HG03060 (cell line): ENCODE results near the gene HACE1.
A peak's percentile ranks its signal among the peaks of the same experiment; 100 is the strongest.
"Not testable (repeated sequence)": the region's sequence is repeated elsewhere in the genome, so short reads cannot be mapped to it uniquely, and the experiment has no call there.

Experiments used
- ATAC-seq: cut with Tn5 transposase; IDR thresholded peaks from one replicate; pipeline ENCODE4 v1.9.1; 2021; ENCODE audit warnings: low read depth, moderate number of reproducible peaks; ENCODE audit not compliant: unreplicated experiment

The HACE1 gene

DNA sequence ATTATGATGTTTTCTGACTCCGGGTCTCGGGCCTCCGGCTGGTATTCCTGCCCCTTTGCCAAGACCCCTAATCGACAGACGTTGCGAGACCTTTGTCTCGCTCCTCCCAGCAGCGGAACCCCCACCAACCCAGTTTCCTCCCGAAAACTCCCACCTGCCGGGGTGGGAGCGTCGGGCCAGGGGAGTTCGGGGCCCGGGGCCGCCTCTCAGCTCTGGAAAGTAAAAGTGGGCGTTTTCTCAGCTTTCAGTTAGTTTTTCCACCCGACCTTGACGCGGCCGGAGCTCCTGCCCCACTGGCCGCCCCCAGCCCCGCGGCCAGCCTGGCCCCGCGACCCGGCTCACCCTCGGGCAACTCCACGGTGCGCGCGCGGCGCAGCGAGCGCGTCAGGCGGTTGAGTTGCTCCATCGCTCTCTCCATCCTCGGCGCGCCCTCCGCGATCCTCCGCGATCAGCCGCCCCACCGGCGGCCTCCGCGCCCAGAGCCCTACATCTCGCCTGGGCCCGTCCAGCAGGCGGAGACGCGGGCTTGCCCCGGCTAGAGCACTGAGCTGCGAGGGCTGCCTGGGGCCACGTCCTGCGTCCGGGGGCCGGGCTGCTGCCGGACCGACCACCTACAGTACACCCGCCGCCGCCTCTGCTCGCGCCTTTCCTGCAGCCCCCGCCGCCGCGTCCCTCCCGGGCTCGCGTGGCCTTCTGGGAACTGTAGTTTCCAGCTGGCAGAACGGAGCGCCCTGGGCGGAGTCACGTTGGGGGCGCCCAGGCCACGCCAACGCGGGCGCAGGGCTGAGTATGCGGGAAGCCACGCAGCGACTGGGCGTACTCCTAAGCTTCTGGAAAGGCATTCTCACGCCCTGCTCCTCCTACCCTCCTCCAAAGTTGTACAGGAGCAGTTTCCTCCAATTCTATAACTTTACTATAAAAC is at the start of gene HACE1:
TSS of gene HACE1 (minus strand) at position 695 of the 922 bp plus-strand sequence. CDS start at position 418, 277 bp downstream.
- peak; percentile 96 for ATAC-seq

DNA sequence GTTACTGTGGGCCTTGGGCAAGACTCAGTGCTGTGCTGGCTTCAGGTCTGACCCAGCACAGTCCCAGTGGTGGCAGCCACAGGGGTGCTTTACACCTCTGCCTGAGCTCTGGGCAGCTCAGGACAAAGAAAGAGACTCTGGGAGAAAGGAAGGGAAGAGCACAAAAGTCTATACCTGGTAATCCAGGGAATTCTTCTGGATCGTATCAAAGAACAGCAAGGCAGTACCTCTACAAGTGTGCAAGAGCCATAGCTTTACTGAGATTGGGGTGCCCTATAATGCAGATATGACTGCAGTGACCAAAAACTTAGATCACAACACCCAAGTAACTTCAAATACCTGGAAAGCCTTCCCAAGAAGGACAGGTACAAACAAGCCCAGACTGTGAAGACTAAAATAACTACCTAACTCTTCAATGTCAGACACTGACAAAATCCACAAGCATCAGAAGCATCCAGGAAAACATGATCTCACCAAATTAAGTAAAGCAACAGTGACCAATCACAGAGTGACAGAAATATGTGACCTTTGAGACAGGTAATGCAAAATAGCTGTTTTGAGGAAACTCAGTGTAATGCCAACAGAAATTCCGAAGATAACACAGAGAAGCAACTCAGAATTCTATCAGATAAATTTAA is 49.3 kb upstream of the HACE1 start:
- no peak for ATAC-seq

GRCh38 chr6:104908031-104908887 is 48.5 kb upstream of the HACE1 start:
- ATAC-seq: no peak

DNA sequence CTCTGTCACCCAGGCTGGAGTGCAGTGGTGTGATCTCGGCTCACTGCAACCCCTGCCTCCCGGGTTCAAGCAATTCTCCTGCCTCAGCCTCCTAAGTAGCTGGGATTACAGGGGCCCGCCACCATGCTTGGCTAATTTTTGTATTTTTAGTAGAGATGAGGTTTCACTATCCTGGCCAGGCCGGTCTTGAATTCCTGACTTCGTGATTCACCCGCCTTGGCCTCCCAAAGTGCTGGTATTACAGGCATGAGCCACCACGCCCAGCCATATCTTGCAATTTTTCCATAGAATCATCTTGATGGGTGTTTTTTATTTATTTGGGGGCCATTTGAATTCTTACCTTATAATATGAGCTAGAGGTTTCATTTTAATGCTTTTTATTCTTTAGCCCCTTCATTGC is 39.2 kb upstream of the HACE1 start:
- ATAC-seq: not testable (repeated sequence)

- no peak for ATAC-seq
These were observed 37.2 kb upstream of the HACE1 start for GRCh38 chr6:104896914-104897313.

DNA sequence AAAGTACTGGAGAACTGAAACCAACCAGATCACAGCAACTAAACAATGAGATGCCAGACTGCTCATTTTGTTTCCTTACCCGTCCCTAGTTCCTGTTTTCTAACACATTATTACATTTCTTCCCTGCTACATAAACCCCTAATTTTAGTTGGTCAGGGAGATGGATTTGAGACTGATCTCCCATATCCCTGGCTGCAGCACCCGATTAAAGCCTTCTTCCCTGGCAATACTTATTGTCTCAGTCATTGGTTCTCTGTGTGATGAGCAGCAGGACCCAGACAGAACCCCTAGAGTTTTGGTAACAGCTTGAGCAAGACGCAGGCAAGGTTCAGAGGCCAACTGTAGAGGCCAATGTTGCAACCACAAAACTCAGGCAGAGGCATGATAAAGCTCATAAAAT is 28.3 kb upstream of the HACE1 start:
- ATAC-seq: no peak

DNA sequence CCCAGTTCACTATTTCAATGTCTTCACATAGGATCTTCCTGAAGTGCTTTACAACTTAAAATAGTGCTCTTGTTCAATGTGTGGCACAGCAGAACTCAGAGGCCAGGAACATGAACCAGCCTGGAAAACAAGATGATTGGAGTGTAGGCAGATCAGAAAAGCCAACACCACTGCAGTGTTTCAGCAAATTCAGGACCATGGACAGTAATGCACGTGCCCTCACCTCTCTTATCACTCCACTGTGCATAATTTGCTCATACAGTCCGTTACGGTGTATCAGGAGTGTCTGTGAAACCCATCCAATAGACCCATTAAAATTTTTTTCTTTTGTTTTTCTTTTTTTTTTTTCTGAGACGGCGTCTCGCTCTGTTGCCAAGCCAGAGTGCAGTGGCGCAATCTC is 27.6 kb upstream of the HACE1 start:
- ATAC-seq: no peak

GRCh38 chr6:104885518-104886043 is 25.9 kb upstream of the HACE1 start:
- ATAC-seq: no peak

GRCh38 chr6:104884867-104885517 is 25.3 kb upstream of the HACE1 start:
- ATAC-seq: no peak

DNA sequence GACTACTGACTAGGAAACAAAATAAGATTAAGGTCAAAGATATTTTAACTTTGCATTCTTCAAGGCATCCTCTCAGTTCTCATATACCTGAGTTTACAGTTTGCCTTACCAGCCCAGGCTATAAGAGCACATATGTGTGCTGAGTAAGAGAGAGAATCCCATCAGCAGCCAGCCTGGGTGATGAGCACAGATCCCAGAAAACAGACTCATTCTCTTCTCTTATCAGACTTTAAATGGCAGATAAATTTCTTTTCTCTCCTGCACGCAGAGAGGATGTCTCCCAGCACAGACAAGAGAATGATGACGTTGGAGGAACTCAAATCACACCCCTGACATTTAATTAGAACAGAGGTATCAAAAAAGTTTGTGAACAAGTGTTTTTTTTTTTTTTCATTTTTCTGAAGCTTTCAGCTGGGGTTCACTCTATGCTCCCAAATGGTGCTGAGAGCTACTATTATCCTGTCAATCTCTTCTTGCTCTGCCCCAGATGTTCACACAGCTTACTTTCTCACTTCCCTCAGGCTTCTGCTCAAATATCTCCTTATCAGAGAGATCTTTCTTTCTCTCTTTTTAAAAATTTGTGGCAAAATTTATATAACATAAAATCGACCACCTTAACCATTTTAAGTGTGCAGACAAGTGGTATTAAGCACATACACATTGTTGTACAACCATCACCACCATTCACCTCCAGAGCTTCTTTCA is 22.4 kb upstream of the HACE1 start:
- ATAC-seq: no peak

DNA sequence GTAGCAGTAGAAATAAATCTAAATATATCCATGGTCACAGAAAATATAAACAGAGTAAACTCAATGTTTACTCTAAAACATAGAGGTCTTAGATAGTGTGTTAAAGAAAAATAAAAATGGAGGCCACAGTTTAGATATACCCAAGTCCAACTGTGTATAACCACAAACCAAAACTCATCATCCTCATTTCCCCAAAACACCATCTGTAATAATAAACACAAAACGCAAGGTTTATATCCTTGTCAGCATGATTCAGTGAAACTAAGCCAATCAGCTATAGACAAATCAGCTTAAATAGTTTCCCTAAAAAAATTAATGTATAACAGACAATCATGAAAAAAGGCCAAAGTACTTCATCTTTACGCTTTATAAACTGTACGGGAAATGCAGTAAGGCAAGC is 2.7 kb upstream of the HACE1 start:
- no peak for ATAC-seq

DNA sequence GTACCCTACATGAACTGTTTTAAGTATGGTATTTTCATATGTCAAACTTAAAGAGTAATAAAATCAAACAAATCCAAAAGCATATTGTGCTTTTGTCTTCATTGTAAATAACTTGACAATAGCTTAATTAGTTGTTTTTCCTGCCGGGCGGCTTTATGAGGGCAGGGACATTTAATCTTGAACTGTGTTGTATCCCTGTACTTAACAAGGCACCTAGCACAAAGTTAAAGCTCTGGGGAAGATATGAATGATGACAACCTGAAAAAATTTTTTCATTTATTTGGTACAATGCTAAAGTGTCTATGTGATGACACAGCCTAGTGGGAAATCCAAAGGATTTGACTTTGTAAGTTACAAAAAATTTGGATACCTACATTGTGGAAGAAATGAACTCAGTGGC is 502 bp upstream of the HACE1 start:
- ATAC-seq: no peak

DNA sequence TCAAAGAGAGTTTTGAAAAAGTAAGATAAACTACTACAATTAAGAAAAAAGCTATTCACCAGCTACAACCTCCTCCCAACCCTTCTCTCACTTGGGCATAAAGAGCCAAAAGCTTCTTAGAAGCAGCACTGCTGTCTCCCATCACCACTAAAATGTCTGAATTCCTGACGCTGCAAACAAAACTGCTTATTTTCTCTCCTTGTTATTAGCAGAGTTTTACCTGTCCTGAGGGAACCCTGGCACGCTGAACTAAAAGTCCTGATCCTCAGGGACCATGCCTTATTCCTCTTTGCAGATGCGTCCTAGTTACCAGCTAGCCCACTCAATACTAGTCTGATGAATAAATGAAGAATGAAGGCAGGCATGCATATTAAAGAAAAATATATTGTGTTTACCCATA is 1.1 kb downstream of the HACE1 start:
- ATAC-seq: no peak

GRCh38 chr6:104855507-104855906 is 4.2 kb downstream of the HACE1 start:
- no peak for ATAC-seq

- not testable (repeated sequence) for ATAC-seq
These were observed 12.0 kb downstream of the HACE1 start for GRCh38 chr6:104847721-104848120.

DNA sequence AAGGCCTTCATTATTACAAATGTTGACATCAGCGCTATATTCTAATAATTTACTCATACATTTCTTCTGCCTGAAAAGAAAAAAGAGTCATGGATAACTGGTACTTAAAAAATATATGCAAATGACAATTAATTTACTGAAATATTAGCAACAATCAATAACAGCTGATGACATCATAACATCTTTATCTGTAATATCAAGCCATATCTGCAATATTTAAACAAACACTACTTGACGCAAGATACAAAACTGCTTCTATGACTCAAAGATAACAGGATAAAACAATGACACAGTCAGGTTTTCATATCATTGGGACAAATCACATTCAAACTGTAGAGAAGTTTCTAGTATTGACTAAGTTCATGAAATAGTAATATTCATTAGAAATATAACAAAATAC is 16.5 kb downstream of the HACE1 start:
- ATAC-seq: no peak

GRCh38 chr6:104837158-104837557 is 22.6 kb downstream of the HACE1 start:
- ATAC-seq: no peak

DNA sequence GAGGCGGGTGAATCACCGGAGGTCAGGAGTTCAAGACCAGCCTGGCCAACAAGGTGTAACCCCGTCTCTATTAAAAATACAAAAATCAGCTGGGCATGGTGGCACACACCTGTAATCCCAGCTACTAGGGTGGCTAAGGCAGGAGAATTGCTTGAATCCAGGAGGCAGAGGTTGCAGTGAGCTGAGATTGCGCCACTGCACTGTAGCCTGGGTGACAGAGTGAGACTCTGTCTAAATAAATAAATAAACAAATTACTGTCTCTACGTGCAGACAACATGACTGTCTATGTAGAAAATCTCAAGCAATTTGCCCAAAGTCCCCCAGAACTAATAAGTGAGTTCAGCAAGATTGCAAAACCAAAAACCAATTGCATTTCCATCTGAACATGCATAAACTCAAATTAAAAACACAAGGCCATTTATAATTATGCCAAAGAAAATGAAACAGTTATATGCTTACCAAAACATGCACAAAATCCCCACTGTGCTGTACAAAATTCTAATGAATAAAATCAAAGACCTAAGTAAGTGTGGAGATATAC is 23.2 kb downstream of the HACE1 start:
- ATAC-seq: not testable (repeated sequence)

- no peak for ATAC-seq
These were observed 23.9 kb downstream of the HACE1 start for GRCh38 chr6:104835782-104836181.
